SK-N-SH (cell line): ENCODE results near the gene TEX101. TPM values are rescaled to one million over a fixed set of nuclear protein-coding genes. Genes with fewer than 3 reads are reported as not detected.
A peak's percentile ranks its signal among the peaks of the same experiment; 100 is the strongest.

ENCODE experiments used
- CTCF ChIA-PET: fragments of 300-600, 350-600 bp; formaldehyde crosslinking; extraction: SDS; loops from one replicate; lab custom pipeline; 2021; lab: Yijun Ruan, JAX
- POLR2A ChIA-PET: fragments of 350-600 bp; sonication (Branson Sonifier 250); formaldehyde crosslinking; extraction: SDS; loops from one replicate; lab custom pipeline; 2020; ENCODE audit warnings: antibody characterized with exemption, inconsistent platforms; lab: Yijun Ruan, JAX
- DNase-seq: peaks from one replicate; pipeline ENCODE4 v3.0.0; 2012
- H2AFZ ChIP-seq: fragments of 200-600 bp; sonication (generic); 2 replicates; pipeline ENCODE4 v1.8.1; 2016; ENCODE audit warnings: antibody characterized with exemption, mild to moderate bottlenecking, low read depth
- H3F3A ChIP-seq: fragments of 200-600 bp; sonication (generic); replicated peaks from 2 replicates; pipeline ENCODE3; 2016; ENCODE audit warnings: antibody characterized with exemption, mild to moderate bottlenecking; ENCODE audit not compliant: insufficient read depth
- H3K27ac ChIP-seq, 2 experiments: fragments of 200-500 bp in 1 of 2; fragments of 200-600 bp in 1 of 2; sonication (Bioruptor generic) in 1 of 2; sonication (generic), shearing (Covaris generic) in 1 of 2; 2 replicates each; pipeline versions ENCODE4 v1.5.1 to v1.6.1; 2014 to 2016; ENCODE audit warnings: low read depth in 2 of 2, inconsistent platforms in 1 of 2, low read length in 1 of 2, mild to moderate bottlenecking in 1 of 2, mixed read lengths in 1 of 2
- H3K27me3 ChIP-seq: fragments of 200-600 bp; sonication (generic), shearing (Covaris generic); 2 replicates; pipeline ENCODE4 v1.6.1; 2016; ENCODE audit warnings: mixed run types; ENCODE audit not compliant: insufficient read depth
- H3K36me3 ChIP-seq, 2 experiments: fragments of 200-500 bp in 1 of 2; fragments of 200-600 bp in 1 of 2; sonication (Bioruptor generic) in 1 of 2; sonication (generic) in 1 of 2; replicated peaks in 1 of 2; 2 replicates each; pipeline versions ENCODE3 to v1.5.1; 2014 to 2016; ENCODE audit warnings: low read length in 1 of 2, mild to moderate bottlenecking in 1 of 2; ENCODE audit not compliant: insufficient read depth in 2 of 2, control insufficient read depth in 1 of 2
- H3K4me1 ChIP-seq, 2 experiments: fragments of 200-500 bp in 1 of 2; fragments of 200-600 bp in 1 of 2; sonication (Bioruptor generic) in 1 of 2; sonication (generic), shearing (Covaris generic) in 1 of 2; 2 replicates each; pipeline versions ENCODE4 v1.5.1 to v1.6.1; 2014 to 2016; ENCODE audit warnings: low read depth in 1 of 2, low read length in 1 of 2, mixed run types in 1 of 2; ENCODE audit not compliant: insufficient read depth in 2 of 2, control insufficient read depth in 1 of 2
- H3K4me2 ChIP-seq: fragments of 200-600 bp; sonication (generic), shearing (Covaris generic); 2 replicates; pipeline ENCODE4 v1.6.1; 2017; ENCODE audit warnings: mixed run types
- H3K4me3 ChIP-seq, 2 experiments: fragments of 200-500 bp in 1 of 2; fragments of 200-600 bp in 1 of 2; sonication (Bioruptor generic) in 1 of 2; sonication (generic), shearing (Covaris generic) in 1 of 2; 2 replicates each; pipeline versions ENCODE4 v1.5.1 to v1.8.1; 2014 to 2016; ENCODE audit warnings: low read depth in 2 of 2, inconsistent platforms in 1 of 2, low read length in 1 of 2, mild to moderate bottlenecking in 1 of 2, mixed read lengths in 1 of 2, moderate library complexity in 1 of 2
- H3K79me2 ChIP-seq: fragments of 200-600 bp; sonication (generic); 2 replicates; pipeline ENCODE4 v1.8.1; 2017; ENCODE audit warnings: mild to moderate bottlenecking; ENCODE audit not compliant: insufficient read depth
- H3K9ac ChIP-seq: fragments of 200-600 bp; sonication (generic); 2 replicates; pipeline ENCODE4 v1.6.1; 2017; ENCODE audit warnings: mixed run types
- H3K9me2 ChIP-seq: fragments of 200-600 bp; sonication (generic); 2 replicates; pipeline ENCODE4 v1.6.1; 2017; ENCODE audit warnings: mixed run types
- H3K9me3 ChIP-seq: fragments of 200-600 bp; sonication (generic); 2 replicates; pipeline ENCODE4 v1.6.1; 2017; ENCODE audit warnings: mixed run types, mild to moderate bottlenecking, moderate library complexity
- H4K20me1 ChIP-seq: fragments of 200-600 bp; sonication (generic); 2 replicates; pipeline ENCODE4 v1.6.1; 2017; ENCODE audit warnings: mild to moderate bottlenecking, mixed run types; ENCODE audit not compliant: insufficient read depth
- CHD2 ChIP-seq: fragments of 150-350 bp; IDR thresholded peaks from 2 replicates; pipeline ENCODE4 v1.6.1; 2018; ENCODE audit warnings: low read length; ENCODE audit not compliant: partially characterized antibody
- FOXJ3 ChIP-seq: sonication (generic); formaldehyde crosslinking; IDR thresholded peaks from 2 replicates; pipeline ENCODE4 v1.5.1; 2020; ENCODE audit warnings: mild to moderate bottlenecking, missing genetic modification reagents
- JUND ChIP-seq: IDR thresholded peaks from 2 replicates; pipeline ENCODE4 v1.4.0; 2012
- NRF1 ChIP-seq: IDR thresholded peaks from 2 replicates; pipeline ENCODE4 v1.6.1; 2012; ENCODE audit warnings: low read depth, mild to moderate bottlenecking, low read length
- PBX3 ChIP-seq: IDR thresholded peaks from 2 replicates; pipeline ENCODE4; 2012
- RAD21 ChIP-seq: IDR thresholded peaks from 2 replicates; pipeline ENCODE4 v1.6.1; 2012; ENCODE audit warnings: mild to moderate bottlenecking, low read length
- RCOR1 ChIP-seq: fragments of 150-350 bp; IDR thresholded peaks from 2 replicates; pipeline ENCODE4 v1.6.1; 2017; ENCODE audit warnings: antibody characterized with exemption, low read length
- REST ChIP-seq: IDR thresholded peaks from 2 replicates; pipeline ENCODE4 v1.6.1; 2012; ENCODE audit warnings: mild to moderate bottlenecking, low read depth, low read length, moderate library complexity
- RFX5 ChIP-seq: IDR thresholded peaks from 2 replicates; pipeline ENCODE4 v1.6.1; 2012; ENCODE audit warnings: mild to moderate bottlenecking, improper control_type of control experiment, low read length
- SIN3A ChIP-seq: IDR thresholded peaks from 2 replicates; pipeline ENCODE4 v1.6.1; 2012; ENCODE audit warnings: low read depth, mild to moderate bottlenecking, low read length, moderate library complexity, borderline replicate concordance
- YY1 ChIP-seq: IDR thresholded peaks from 2 replicates; pipeline ENCODE4 v1.4.0; 2012; ENCODE audit warnings: low read depth, mild to moderate bottlenecking
- WGBS: methylation state at CpG from one replicate; pipeline ENCODE4 v1.1.6; 2017; ENCODE audit warnings: low lambda C conversion rate; 5-methylcytosine and 5-hydroxymethylcytosine counted together
- polyA plus RNA-seq, 3 experiments: library from polyadenylated mRNA; depleted of rRNA; stranded (reverse); fragments of >200 nt; gene quantifications; 2 replicates each; pipeline ENCODE4 v1.2.3, GENCODE V29; 2012
- TF ChIP-seq, protein P1 (sequence below): fragments of 200-600 bp; sonication (generic); IDR thresholded peaks from 2 replicates; pipeline ENCODE4 v1.6.1; 2017; ENCODE audit warnings: antibody characterized with exemption, mild to moderate bottlenecking, moderate library complexity

TEX101 gene
- polyA plus RNA-seq, 1 of the 3 experiments (the other 2 are of a cell fraction): 0.07 TPM

DNA sequence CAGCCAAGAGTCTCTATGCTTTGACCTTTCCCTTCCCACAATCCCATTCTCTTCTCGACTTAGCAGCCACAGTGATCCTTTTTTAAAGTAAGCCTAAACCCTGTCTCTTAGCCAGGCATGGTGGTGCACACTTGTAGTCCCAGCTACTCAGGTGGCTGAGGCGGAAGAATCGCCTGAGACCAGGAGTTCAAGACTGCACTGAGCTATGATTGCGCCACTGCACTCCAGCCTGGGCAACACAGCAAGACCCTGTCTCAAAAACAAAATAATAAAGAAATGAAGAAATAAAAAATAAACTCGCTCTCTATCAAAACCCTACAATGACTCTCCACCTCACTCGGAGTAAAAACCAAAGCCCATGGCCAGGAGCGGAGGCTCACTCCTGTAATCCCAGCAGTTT lies 14.7 kb downstream of the TEX101 start (continued):
- TF ChIP-seq, protein P1, sequence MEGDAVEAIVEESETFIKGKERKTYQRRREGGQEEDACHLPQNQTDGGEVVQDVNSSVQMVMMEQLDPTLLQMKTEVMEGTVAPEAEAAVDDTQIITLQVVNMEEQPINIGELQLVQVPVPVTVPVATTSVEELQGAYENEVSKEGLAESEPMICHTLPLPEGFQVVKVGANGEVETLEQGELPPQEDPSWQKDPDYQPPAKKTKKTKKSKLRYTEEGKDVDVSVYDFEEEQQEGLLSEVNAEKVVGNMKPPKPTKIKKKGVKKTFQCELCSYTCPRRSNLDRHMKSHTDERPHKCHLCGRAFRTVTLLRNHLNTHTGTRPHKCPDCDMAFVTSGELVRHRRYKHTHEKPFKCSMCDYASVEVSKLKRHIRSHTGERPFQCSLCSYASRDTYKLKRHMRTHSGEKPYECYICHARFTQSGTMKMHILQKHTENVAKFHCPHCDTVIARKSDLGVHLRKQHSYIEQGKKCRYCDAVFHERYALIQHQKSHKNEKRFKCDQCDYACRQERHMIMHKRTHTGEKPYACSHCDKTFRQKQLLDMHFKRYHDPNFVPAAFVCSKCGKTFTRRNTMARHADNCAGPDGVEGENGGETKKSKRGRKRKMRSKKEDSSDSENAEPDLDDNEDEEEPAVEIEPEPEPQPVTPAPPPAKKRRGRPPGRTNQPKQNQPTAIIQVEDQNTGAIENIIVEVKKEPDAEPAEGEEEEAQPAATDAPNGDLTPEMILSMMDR: no peak
- TF ChIP-seq, all 33 proteins: peak for 0

GRCh38 chr19:43430142-43430710 lies 15.5 kb downstream of the TEX101 start:
- Histone ChIP-seq H3K27me3 (peaks cover 10% of the 10 kb centered on the region; the same call in 1 of the 2 replicates), H3K4me3 (no peak overlapping the region), H3K79me2 (no peaks in the 10 kb centered on the region), H2AFZ (no peak overlapping the region), H3K9me2 (no peaks in the 10 kb centered on the region), H3K9me3 (no peaks in the 10 kb centered on the region), H3K9ac (no peak overlapping the region), H3K4me1 (no peaks in the 10 kb centered on the region), H3F3A (no peaks in the 10 kb centered on the region), H3K36me3 (no peaks in the 10 kb centered on the region), H4K20me1 (no peaks in the 10 kb centered on the region), H3K4me2 (no peak overlapping the region), H3K27ac (no peak overlapping the region)
- TF ChIP-seq, protein P1: 0 out of 2 replicates have a peak, but pooled peaks have one; percentile 18
- no peak for TF ChIP-seq YY1
- 14% methylated on average over 6 of the region's 6 CpGs for WGBS
- no peak for DNase-seq
- POLR2A ChIA-PET: interaction anchor here (0.9 kb wide), 1 partner anchor 15 kb away, joined by 3 read pairs; no protein-coding TSS in a partner anchor
- CTCF ChIA-PET: interaction anchor here (3.3 to 19.6 kb wide), 2 partner anchors 17 to 95 kb away, joined by 47 to 632 read pairs; partner anchors contain the start of genes ETHE1 and ZNF575

- 41% methylated on average over 9 of the region's 9 CpGs for WGBS
- Histone ChIP-seq H3K4me1 (no peaks in the 10 kb centered on the region), H3K9ac (no peak overlapping the region), H3K9me3 (no peaks in the 10 kb centered on the region), H4K20me1 (no peaks in the 10 kb centered on the region), H3K27me3 (peaks cover 14% of the 10 kb centered on the region; the same call in 1 of the 2 replicates), H3K9me2 (no peaks in the 10 kb centered on the region), H3K27ac (no peak overlapping the region), H3K4me3 (no peak overlapping the region), H3K36me3 (no peaks in the 10 kb centered on the region), H2AFZ (no peak overlapping the region), H3F3A (no peaks in the 10 kb centered on the region), H3K79me2 (no peaks in the 10 kb centered on the region), H3K4me2 (no peak overlapping the region)
- DNase-seq: no peak
- ChIA-PET POLR2A (no interaction called here), CTCF (interaction anchor here (3.3 to 19.6 kb wide), 2 partner anchors 17 to 94 kb away, joined by 47 to 632 read pairs; partner anchors contain the start of genes ETHE1 and ZNF575)
- TF ChIP-seq RCOR1: no peak
- TF ChIP-seq REST: no peak
- no peak for TF ChIP-seq SIN3A
- no peak for TF ChIP-seq CHD2
- no peak for TF ChIP-seq FOXJ3 (CRISPR knock-in tag)
- TF ChIP-seq RFX5: no peak
- TF ChIP-seq NRF1: no peak
- TF ChIP-seq RAD21: no peak
- no peak for TF ChIP-seq JUND
- TF ChIP-seq PBX3: no peak
Observed at GRCh38 chr19:43430976-43431375, 16.3 kb downstream of the TEX101 start.
